GM19099 (cell line): ENCODE data around the gene PLA2G6.

Source experiments
- POLR2A ChIP-seq: IDR thresholded peaks from 3 replicates; pipeline ENCODE4 v1.6.1; 2011; ENCODE audit warnings: low read depth; ENCODE audit not compliant: insufficient read length; ENCODE audit errors: extremely low read depth

The PLA2G6 gene

DNA sequence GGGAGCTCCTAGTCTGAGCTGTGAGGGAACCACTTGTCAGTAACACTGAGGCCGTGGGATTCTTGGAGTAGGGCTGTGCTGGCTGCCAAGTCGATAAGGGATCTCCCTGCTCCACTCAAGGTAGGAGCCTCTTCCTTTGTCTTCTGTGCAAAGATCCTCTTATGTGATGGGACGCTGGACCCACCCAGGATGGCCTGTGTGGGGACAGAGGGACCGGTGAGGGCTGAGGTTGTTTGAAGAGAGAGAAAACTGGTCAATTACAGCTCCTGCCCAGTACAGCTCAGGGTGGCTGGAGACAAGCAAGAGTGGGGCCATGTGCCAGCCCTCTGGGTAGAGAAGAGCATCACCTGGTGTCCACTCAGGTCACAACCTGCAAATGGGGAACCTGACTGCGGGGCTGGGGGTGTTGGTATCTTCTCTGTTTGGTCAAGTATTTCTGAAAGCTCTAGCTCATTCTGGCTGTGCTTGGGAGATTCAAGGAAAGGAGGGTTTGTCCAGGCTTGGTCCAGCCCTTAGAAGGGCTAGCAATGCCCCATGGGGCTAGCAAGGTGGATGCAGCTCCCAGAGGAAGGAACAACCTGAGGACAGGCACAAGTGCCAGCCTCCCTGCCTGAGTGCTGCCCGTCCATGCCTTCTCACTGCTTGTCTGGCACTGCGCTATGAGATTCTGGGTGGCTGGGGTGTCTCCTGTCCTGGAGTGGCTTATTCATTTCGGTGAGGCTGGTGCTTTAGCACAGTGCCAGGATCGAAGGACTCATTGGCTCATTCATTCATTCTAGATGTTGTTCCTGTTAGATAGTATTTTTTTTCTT is 43.5 kb downstream of the PLA2G6 start:
- TF ChIP-seq POLR2A = no peak

DNA sequence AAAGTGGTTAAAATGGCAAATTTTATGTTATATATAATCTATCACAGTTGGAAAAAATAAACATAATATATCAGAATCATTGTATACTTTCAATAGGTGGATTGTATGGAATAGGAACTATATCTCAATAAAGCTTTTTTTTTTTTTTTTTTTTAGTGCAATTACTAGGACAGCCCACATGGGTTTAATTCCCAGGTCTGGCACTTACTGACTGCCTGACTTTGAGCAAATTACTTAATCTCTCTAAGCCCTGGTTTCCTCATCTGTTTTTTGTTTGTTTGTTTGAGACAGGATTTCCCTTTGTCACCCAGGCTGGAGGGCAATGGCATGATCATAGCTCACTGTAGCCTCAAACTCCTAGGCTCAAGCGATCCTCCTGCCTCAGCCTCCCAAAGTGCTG is 45.0 kb downstream of the PLA2G6 start:
- no peak for TF ChIP-seq POLR2A

DNA sequence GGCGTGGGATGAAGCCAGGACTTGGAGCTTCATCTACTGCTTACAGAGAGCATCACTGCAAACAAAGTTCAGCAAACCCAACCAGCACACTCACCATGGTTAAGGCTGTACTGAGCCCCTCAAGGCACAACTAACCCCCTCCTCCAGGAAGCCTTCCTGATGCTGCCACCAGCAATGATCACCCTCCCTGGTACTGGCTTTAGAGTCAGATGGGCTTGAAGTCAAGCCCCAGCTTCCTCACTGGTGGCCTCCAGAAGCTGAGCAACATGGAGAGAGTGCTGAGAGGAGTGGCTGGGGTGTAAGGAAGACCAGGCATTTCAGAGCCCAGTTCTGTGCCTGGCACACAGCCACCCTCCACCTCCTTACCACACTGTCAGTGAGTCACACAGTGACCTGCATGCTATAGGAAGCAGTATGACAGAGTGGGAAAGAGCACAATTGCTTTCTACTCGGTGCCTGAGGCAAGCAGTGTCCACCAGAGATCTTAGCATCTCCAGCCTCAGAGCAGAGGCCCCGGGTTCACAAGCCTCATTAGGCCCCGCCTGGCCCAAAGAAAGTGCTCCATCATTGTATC is 46.4 kb downstream of the PLA2G6 start:
- no peak for TF ChIP-seq POLR2A

DNA sequence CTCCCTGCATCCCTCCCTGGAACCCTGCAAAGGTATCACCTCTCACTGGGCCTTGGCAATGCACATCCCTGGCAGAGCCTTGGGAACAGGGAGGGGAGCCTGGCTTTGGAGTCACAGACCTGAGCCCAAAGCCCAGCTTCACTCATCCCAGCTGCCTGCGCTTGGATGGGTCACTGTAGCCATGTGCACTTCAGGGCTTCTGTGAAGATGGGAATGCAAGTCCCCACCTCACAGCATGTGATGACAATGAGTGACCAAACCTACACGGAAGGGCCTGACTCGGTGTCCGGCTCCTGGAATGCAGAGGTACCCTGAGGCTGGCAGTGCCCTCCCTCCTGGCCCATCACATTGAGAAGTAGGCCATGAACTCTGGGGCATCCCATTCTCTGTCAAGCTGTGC is 48.3 kb downstream of the PLA2G6 start:
- TF ChIP-seq POLR2A = no peak

DNA sequence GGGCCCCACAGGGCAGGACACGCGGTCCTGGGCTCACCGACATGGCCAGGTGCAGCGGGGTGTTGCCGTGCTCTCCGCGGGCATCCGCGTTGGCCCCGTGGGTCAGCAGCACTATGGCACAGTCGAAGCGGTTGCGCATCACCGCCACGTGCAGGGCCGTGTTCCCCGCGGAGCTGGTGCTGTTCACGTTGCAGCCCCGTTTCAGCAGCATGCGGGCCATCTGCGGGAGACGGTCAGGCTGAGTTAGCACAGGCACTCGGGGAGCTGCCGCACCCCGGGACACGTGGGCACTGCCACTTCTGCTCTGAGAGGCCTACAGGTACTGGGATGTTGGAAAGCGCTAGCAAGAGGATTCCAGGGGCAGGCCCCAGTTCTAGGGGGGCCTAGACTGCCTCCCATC is 48.8 kb downstream of the PLA2G6 start:
- no peak for TF ChIP-seq POLR2A

DNA sequence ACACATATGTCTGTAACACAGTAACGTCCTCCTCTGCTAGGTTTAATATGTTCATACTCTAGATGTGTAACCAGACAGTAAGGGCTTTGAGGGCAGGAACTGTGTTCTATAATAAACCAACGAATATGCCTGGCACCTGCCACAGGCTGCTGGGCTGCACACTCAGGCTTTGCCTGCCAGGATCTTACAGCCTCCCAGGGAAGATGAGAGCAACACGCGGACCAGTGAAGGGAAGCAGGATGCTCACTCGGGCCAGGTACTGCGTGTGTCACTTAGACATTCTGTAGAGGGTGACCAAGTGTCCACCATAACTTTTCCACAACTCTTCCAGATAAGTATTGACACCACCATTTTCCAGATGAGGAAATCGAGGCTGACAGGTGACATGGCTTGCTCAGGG is 49.5 kb downstream of the PLA2G6 start:
- TF ChIP-seq POLR2A = no peak

DNA sequence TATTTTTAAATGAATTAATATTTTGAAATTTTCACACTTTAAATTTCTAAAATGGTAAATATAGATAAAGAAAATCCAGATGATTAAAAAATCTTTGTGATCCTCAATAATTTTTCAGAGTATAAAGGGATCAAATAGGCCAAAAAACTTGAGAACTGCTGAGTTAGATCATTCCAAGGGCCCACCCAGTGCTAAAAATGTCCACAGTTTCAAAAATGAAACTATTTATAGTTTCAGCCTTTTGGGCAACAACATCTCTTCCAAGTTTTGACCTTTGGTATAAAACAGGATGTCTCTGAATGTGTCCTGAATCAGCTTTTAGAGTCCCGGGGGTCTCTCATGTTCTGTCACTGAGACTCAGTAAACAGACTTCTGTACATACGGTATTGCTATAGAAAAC is 50.2 kb downstream of the PLA2G6 start:
- no peak for TF ChIP-seq POLR2A

DNA sequence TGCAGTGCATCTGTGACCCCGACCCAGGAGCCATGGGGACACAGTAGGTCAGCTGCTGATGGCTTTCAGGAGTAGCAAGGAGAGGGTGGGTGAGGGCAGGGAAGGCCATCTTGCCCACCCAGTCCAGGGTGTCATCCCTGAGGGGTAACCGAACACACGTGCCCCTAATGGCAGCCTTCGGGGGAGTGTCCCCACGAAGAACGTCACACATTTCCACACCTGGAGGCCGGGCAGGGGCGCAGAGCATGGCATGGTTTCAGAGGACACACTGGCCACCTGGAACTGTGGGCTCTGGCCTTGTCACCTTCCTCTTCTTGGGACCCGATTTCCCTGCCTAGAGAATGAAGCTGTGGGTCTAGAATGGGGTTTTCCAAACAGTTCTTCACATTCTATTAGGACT is 51.8 kb downstream of the PLA2G6 start:
- TF ChIP-seq POLR2A = no peak

DNA sequence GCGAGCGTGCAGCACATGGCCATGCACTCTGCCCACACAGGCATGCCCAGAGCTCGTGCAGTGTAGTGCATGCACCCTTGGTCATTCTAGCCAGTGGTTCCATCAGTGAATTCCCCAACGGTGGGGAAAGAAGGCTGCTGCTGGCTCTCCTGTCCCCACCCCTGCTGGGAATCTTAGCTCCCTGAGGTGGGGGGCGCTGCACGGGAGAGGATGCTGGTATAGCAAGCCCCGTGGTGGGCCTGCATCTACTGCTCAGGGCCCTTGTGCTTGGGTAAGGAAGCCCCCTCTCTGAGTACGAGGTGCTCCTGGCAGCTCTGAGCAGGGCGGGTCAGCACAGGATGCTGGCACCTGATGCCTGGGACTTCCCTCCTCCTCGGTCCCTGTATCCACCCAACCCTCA is 52.6 kb downstream of the PLA2G6 start:
- TF ChIP-seq POLR2A = no peak

DNA sequence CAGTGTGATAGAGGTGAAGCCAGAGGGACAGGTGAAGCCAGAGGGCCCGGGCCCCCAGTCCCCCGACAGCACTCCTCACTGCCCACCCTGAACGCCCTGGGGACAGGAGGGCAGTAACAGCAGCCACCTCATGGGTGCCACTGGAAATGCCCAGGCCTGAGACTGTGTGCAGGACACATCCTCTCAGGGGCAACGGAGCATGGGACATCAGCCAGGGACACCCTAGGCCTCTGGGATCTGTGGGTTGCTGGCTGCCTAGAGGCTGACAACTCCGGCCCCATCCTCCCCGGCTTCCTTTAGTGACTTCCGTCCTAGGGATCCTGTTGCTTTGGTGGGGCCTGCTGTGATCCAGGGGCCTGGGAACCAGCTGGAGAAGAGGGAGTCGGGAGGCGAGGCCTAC is 53.8 kb downstream of the PLA2G6 start:
- no peak for TF ChIP-seq POLR2A

DNA sequence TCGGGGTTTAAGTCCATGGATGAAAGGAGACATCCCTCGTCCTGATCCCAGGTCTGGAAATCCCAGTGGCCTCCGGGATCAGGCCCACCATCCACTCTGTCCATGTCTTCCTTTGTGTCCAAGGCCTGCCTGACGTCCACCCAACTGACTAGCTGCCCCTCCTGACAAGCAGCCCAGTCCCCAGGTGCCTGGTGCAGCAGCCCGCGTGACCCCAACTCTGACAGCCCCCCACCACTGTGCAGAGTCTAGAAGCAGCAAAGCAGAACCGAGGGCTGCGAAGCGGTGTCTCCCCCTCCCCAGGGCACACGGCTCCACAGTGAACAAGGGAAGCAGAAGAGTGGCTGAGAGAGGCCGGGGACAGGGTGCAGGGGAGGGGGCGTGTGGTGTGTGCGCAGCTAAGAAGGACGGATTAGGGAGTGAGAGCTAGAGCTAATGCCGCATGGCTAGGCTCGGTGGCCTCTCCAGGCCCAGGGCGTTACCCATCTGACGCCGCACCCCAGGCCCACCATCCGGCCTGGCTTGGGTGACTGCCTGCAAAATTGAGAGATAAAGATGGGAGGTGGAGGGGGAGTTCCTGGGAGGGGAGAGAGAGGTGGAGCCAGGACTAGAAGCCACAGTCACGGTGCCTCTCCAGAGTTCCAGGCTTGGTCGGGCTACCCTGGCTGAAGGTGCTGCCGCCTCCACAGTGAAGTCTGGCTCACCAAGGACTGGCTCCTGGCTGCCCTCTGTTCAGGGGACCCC is 54.5 kb downstream of the PLA2G6 start:
- TF ChIP-seq POLR2A = no peak

DNA sequence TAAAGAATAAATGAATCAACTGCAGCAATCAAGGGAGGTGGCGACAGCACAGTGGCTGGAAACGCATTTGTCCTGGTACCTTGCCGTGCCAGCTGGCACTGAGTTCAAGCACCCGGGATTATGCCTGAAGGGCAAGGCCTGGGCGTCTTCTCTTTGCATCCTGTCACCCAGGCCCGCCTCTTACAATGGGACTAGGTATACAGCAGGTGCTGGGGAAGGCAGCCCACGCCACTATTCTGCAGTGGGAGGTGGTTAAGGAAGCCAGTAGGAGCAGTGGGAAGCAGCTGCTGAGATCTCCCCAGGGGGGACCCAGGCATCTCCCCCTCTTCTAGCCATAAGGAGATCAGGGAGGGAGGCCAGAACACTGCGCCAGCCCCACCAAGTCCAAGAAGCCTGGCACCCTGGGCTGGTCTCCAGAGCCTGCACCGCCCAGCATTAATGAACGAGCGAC is 55.9 kb downstream of the PLA2G6 start:
- no peak for TF ChIP-seq POLR2A

DNA sequence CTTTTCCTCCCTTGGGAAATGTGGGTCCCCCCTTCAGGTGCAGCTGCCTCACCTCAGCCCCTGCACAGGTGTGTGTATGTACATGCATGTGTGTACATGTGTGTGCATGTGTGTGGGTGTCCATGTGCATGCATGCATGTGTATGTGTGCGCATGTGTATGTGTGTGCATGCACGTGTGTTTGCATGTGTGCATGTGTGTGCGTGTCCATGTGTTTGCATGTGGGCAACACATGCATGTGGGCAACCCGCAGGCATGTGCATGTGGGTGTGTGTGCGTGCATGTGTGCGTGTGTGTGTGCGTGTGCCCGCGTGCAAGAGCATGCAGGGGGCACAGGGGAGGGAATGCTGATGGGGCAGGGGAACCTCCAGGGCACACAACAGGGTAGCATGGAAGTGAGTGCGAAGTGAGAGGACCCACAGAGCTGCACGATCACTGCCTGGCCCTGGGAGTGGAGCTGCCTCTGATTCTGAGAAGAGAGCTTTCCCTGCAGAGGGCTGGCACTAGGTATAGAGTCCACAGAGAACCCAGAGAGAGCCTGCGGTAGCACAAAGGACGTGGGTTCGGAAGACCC is 56.5 kb downstream of the PLA2G6 start:
- TF ChIP-seq POLR2A = no peak

DNA sequence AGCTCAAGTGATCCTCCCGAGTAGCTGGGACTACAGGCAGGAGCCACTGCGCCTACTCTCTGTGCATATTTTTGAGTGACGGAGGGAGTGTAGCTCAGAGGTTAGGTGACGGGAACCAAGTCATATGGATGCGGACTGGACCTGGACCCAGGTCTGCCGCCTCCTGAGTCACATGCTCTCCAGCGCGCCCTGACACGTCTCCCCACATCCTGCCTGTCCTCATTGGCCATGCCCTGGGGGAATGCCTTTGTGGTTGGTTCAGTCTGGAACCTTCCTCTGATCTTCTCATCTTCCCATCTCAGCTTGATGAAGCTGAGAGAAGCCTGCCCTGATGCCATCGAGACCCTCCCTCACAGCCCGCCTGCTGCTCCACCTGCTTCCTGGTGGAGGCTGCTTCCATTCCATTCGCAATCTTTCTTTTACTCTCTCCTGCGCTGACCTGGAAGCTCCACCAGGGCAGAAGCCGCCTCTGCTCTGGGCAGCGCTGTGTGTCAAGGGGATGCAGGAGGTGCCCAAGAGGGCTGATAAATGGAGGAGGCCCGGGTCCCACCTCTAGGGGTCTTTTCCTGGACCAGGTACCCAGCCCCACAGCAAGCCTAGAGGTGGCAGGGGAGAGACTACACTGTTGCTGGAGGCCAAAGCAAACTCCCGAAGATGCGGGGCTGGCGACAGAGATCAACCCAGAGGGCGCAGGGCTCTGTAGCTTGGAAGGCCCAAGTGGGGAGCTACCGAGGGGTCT is 57.2 kb downstream of the PLA2G6 start:
- no peak for TF ChIP-seq POLR2A

DNA sequence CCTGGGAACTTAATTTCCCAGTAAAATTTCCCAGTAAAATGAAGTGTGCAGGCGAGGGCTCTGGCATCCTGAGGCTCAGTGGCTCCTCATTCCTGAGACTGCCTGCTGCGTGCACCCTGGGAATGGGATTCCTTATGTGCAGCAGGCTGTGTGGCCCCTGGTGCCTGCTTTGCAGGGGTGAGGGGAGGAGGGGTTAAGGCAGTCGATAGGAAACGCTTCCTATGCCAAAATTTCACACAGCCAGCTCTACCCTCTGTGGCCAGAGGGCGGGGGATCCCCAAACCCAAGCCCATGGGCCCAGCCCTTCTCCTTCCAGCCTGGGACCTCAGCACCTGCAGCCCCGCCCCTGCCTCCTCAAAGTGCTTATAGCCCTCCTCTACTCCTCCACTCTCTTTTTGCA is 59.0 kb downstream of the PLA2G6 start:
- TF ChIP-seq POLR2A = no peak
